IPS-NIHi11 (cell line): ENCODE measurements around the gene GAL3ST3.
A peak's percentile ranks its signal among the peaks of the same experiment; 100 is the strongest.
"Not testable (repeated sequence)": the region's sequence is repeated elsewhere in the genome, so short reads cannot be mapped to it uniquely, and the experiment has no call there.

Experiments
- DNase-seq: peaks from one replicate; pipeline ENCODE4 v3.0.0; 2012; ENCODE audit warnings: mixed read lengths, low spot score

GAL3ST3 gene

GRCh38 chr11:66044757-66045156 lies 4.2 kb downstream of the GAL3ST3 start:
- no peak for DNase-seq

- no peak for DNase-seq
Observed at GRCh38 chr11:66042996-66043906, 5.7 kb downstream of the GAL3ST3 start.

GRCh38 chr11:66042227-66042995 lies 6.5 kb downstream of the GAL3ST3 start:
- DNase-seq: no peak

- no peak for DNase-seq
Observed at GRCh38 chr11:66039765-66040164, 9.2 kb downstream of the GAL3ST3 start.

- no peak for DNase-seq
Observed at GRCh38 chr11:66037327-66037726, 11.6 kb downstream of the GAL3ST3 start.

GRCh38 chr11:66036334-66036710 lies 12.6 kb downstream of the GAL3ST3 start:
- no peak for DNase-seq

- no peak for DNase-seq
Observed at GRCh38 chr11:66035653-66036333, 13.2 kb downstream of the GAL3ST3 start.

- no peak for DNase-seq
Observed at GRCh38 chr11:66032957-66033735, 15.8 kb downstream of the GAL3ST3 start.

GRCh38 chr11:66026017-66026529 lies 22.9 kb downstream of the GAL3ST3 start, which contains the start of gene CATSPER1:
CATSPER1 (minus strand) TSS chr11:66026479; CDS start chr11:66026379, 100 bp downstream.
- no peak for DNase-seq

- DNase-seq: not testable (repeated sequence)
Observed at GRCh38 chr11:66023186-66023440, 25.8 kb downstream of the GAL3ST3 start.

GRCh38 chr11:66022401-66023185 lies 26.4 kb downstream of the GAL3ST3 start:
- DNase-seq: peak; percentile 98

GRCh38 chr11:66020618-66021357 lies 28.2 kb downstream of the GAL3ST3 start:
- DNase-seq: no peak

GRCh38 chr11:66020212-66020611 lies 28.7 kb downstream of the GAL3ST3 start:
- no peak for DNase-seq

GRCh38 chr11:66017321-66017720 lies 31.6 kb downstream of the GAL3ST3 start:
- no peak for DNase-seq

GRCh38 chr11:66016793-66017177 lies 32.2 kb downstream of the GAL3ST3 start:
- DNase-seq: no peak

- no peak for DNase-seq
Observed at GRCh38 chr11:66015936-66016792, 32.8 kb downstream of the GAL3ST3 start.

- DNase-seq: no peak
Observed at GRCh38 chr11:66015454-66015881, 33.5 kb downstream of the GAL3ST3 start.

GRCh38 chr11:66014804-66015453 lies 34.0 kb downstream of the GAL3ST3 start:
- DNase-seq: no peak

- DNase-seq: no peak
Observed at GRCh38 chr11:66013762-66014100, 35.2 kb downstream of the GAL3ST3 start.
